H9 (cell line): Measurements from ENCODE around the gene TSPAN8. TPM values are rescaled to one million over a fixed set of nuclear protein-coding genes. Genes with fewer than 3 reads are reported as not detected.

Source experiments
- DNase-seq: peaks from one replicate; pipeline ENCODE4 v3.0.0-alpha.2; 2017
- H2AFZ ChIP-seq: one replicate; pipeline ENCODE4 v1.6.1; 2013; ENCODE audit warnings: mild to moderate bottlenecking, low read length, control low read depth, moderate library complexity
- H2AK5ac ChIP-seq: 2 replicates; pipeline ENCODE4 v1.6.1; 2013; ENCODE audit warnings: low read length, control low read depth, mixed read lengths; ENCODE audit not compliant: insufficient read length
- H2BK120ac ChIP-seq: one replicate; pipeline ENCODE4 v1.6.1; 2013; ENCODE audit warnings: low read depth, mild to moderate bottlenecking, low read length, control low read depth, inconsistent platforms; ENCODE audit not compliant: poor library complexity, severe bottlenecking
- H2BK12ac ChIP-seq: 2 replicates; pipeline ENCODE4 v1.6.1; 2013; ENCODE audit warnings: low read length, control low read depth, mixed read lengths, low read depth; ENCODE audit not compliant: insufficient read length
- H2BK15ac ChIP-seq: 2 replicates; pipeline ENCODE4 v1.6.1; 2013; ENCODE audit warnings: low read depth, low read length, control low read depth
- H2BK20ac ChIP-seq: one replicate; pipeline ENCODE4 v1.6.1; 2013; ENCODE audit warnings: low read depth, mild to moderate bottlenecking, low read length, control low read depth, inconsistent platforms; ENCODE audit not compliant: poor library complexity, severe bottlenecking
- H2BK5ac ChIP-seq: 2 replicates; pipeline ENCODE4 v1.6.1; 2013; ENCODE audit warnings: low read length, control low read depth, mixed read lengths; ENCODE audit not compliant: insufficient read length
- H3K14ac ChIP-seq: 2 replicates; pipeline ENCODE4 v1.6.1; 2013; ENCODE audit warnings: low read length, control low read depth; ENCODE audit not compliant: insufficient read depth
- H3K18ac ChIP-seq: 2 replicates; pipeline ENCODE4 v1.6.1; 2013; ENCODE audit warnings: low read depth, mild to moderate bottlenecking, mixed read lengths, low read length, control low read depth; ENCODE audit not compliant: insufficient read length
- H3K23ac ChIP-seq: 2 replicates; pipeline ENCODE4 v1.6.1; 2013; ENCODE audit warnings: low read length, control low read depth, mixed read lengths, low read depth; ENCODE audit not compliant: insufficient read length
- H3K23me2 ChIP-seq: 2 replicates; pipeline ENCODE4 v1.6.1; 2013; ENCODE audit warnings: low read depth, mild to moderate bottlenecking, mixed read lengths, low read length, control low read depth; ENCODE audit not compliant: insufficient read length, poor library complexity, severe bottlenecking
- H3K27ac ChIP-seq: 2 replicates; pipeline ENCODE4 v1.5.1; 2013; ENCODE audit warnings: low read length, control low read depth, mixed read lengths, low read depth; ENCODE audit not compliant: insufficient read length
- H3K27me3 ChIP-seq: 2 replicates; pipeline ENCODE4 v1.6.1; 2013; ENCODE audit warnings: low read length, control low read depth, inconsistent platforms; ENCODE audit not compliant: insufficient read depth
- H3K4ac ChIP-seq: 2 replicates; pipeline ENCODE4 v1.6.1; 2013; ENCODE audit warnings: low read depth, mild to moderate bottlenecking, control low read depth, inconsistent platforms, low read length, moderate library complexity
- H3K4me1 ChIP-seq: 2 replicates; pipeline ENCODE4 v1.6.1; 2013; ENCODE audit warnings: low read length, control low read depth, inconsistent platforms; ENCODE audit not compliant: insufficient read depth
- H3K4me2 ChIP-seq: 2 replicates; pipeline ENCODE4 v1.6.1; 2013; ENCODE audit warnings: low read length, control low read depth, mixed read lengths; ENCODE audit not compliant: insufficient read length, insufficient read depth
- H3K56ac ChIP-seq: 2 replicates; pipeline ENCODE4 v1.6.1; 2013; ENCODE audit warnings: low read depth, mild to moderate bottlenecking, mixed read lengths, low read length, control low read depth; ENCODE audit not compliant: insufficient read length
- H3K79me1 ChIP-seq: 2 replicates; pipeline ENCODE4 v1.6.1; 2013; ENCODE audit warnings: low read depth, mild to moderate bottlenecking, moderate library complexity, low read length, control low read depth, inconsistent platforms; ENCODE audit not compliant: insufficient read depth, poor library complexity, severe bottlenecking
- H3K79me2 ChIP-seq: 2 replicates; pipeline ENCODE4 v1.6.1; 2013; ENCODE audit warnings: low read length, control low read depth, inconsistent platforms; ENCODE audit not compliant: insufficient read depth
- H3K9ac ChIP-seq: 2 replicates; pipeline ENCODE4 v1.6.1; 2013; ENCODE audit warnings: low read length, control low read depth, mixed read lengths; ENCODE audit not compliant: insufficient read length; ENCODE audit errors: extremely low read depth
- H3K9me3 ChIP-seq: one replicate; pipeline ENCODE4 v1.6.1; 2013; ENCODE audit warnings: low read depth, low read length, inconsistent platforms; ENCODE audit not compliant: control insufficient read depth
- H3T11ph ChIP-seq: one replicate; pipeline ENCODE4 v1.6.1; 2013; ENCODE audit warnings: mild to moderate bottlenecking, low read length, control low read depth, inconsistent platforms
- H4K20me1 ChIP-seq: one replicate; pipeline ENCODE4 v1.6.1; 2013; ENCODE audit not compliant: control insufficient read depth, insufficient read length, insufficient read depth
- H4K5ac ChIP-seq: 2 replicates; pipeline ENCODE4 v1.6.1; 2013; ENCODE audit warnings: low read depth, mild to moderate bottlenecking, mixed read lengths, low read length, control low read depth; ENCODE audit not compliant: insufficient read length
- H4K8ac ChIP-seq: replicated peaks from 2 replicates; pipeline ENCODE4 v1.6.1; 2013; ENCODE audit warnings: low read length, control low read depth, mixed read lengths, low read depth; ENCODE audit not compliant: insufficient read length
- H4K91ac ChIP-seq: 2 replicates; pipeline ENCODE4 v1.6.1; 2013; ENCODE audit warnings: low read depth, mild to moderate bottlenecking, moderate library complexity, mixed read lengths, low read length, control low read depth; ENCODE audit not compliant: insufficient read length
- H3K27ac Mint-ChIP-seq, 3 experiments: 2 replicates in 2 of 3; 3 replicates in 1 of 3; pipeline ENCODE4 v1.8.0; 2020 to 2021; ENCODE audit warnings: mixed read lengths in 3 of 3, mild to moderate bottlenecking in 1 of 3, moderate library complexity in 1 of 3
- H3K27me3 Mint-ChIP-seq: 2 replicates; pipeline ENCODE4 v1.8.0; 2021; ENCODE audit warnings: low read depth, mild to moderate bottlenecking, moderate library complexity, mixed read lengths
- H3K36me3 Mint-ChIP-seq, 3 experiments: 2 replicates in 2 of 3; 3 replicates in 1 of 3; pipeline ENCODE4 v1.8.0; 2020 to 2021; ENCODE audit warnings: low read depth in 3 of 3, mixed read lengths in 3 of 3; ENCODE audit not compliant: insufficient read depth in 1 of 3
- H3K4me1 Mint-ChIP-seq, 2 experiments: 2 replicates each; pipeline ENCODE4 v1.8.0; 2020; ENCODE audit warnings: mixed read lengths in 2 of 2
- H3K4me3 Mint-ChIP-seq, 2 experiments: 2 replicates in 1 of 2; 3 replicates in 1 of 2; pipeline ENCODE4 v1.8.0; 2020 to 2021; ENCODE audit warnings: mild to moderate bottlenecking in 2 of 2, mixed read lengths in 2 of 2, moderate library complexity in 1 of 2
- H3K9me3 Mint-ChIP-seq, 2 experiments: 2 replicates in 1 of 2; 3 replicates in 1 of 2; pipeline ENCODE4 v1.8.0; 2020; ENCODE audit warnings: mild to moderate bottlenecking in 2 of 2, mixed read lengths in 2 of 2, moderate library complexity in 1 of 2
- WGBS: extraction: QIAGEN DNeasy Blood & Tissue Kit; methylation state at CpG from one replicate; pipeline ENCODE4 v1.1.7; 2013; ENCODE audit warnings: missing lambda C conversion rate, low lambda C conversion rate, mixed read lengths; ENCODE audit not compliant: insufficient read length; ENCODE audit errors: extremely low coverage; 5-methylcytosine and 5-hydroxymethylcytosine counted together
- total RNA-seq: library from RNA; stranded (reverse); gene quantifications from 2 replicates; pipeline ENCODE4 v1.2.1, GENCODE V29; 2021
- TF ChIP-seq, protein P1 (sequence below): fragments of 200-600 bp; sonication (generic); conservative IDR thresholded peaks from 3 replicates; pipeline ENCODE4 v1.8.0; 2021; ENCODE audit warnings: antibody characterized with exemption, mild to moderate bottlenecking

Gene TSPAN8
- total RNA-seq, 1 experiment from 2014 or later: not detected

- H2AFZ ChIP-seq: no peak overlapping the region
- no peak overlapping the region for H3K4me3 Mint-ChIP-seq
- no peak overlapping the region for H3K56ac ChIP-seq
- no peak overlapping the region for H2BK20ac ChIP-seq
- H3K18ac ChIP-seq: no peak overlapping the region
- no peak overlapping the region for H4K91ac ChIP-seq
- no peak overlapping the region for H3T11ph ChIP-seq
- no peak overlapping the region for H2BK120ac ChIP-seq
- no peak overlapping the region for H4K5ac ChIP-seq
- H4K8ac ChIP-seq: no peak overlapping the region
- H3K4me1 ChIP-seq: no peaks in the 10 kb centered on the region
- 0 out of 7 replicates have a peak overlapping the region, but pooled peaks of 1 of the 3 experiments have one; percentile 3 for H3K27ac Mint-ChIP-seq
- H2BK12ac ChIP-seq: no peak overlapping the region
- no peak for DNase-seq
- no peak overlapping the region for H2BK15ac ChIP-seq
- no peak overlapping the region for H3K4me2 ChIP-seq
- H3K79me1 ChIP-seq: no peaks in the 10 kb centered on the region
- H3K9ac ChIP-seq: no peak overlapping the region
- WGBS: no CpG with 5 or more reads among the region's 2 CpGs
- no peak overlapping the region for H2AK5ac ChIP-seq
- H3K27me3 Mint-ChIP-seq: no peaks in the 10 kb centered on the region
- peaks cover 12 to 15% of the 10 kb centered on the region in 2 experiments for H3K4me1 Mint-ChIP-seq
- H3K4ac ChIP-seq: no peak overlapping the region
- no peak overlapping the region for H2BK5ac ChIP-seq
- no peak overlapping the region for H3K27ac ChIP-seq
- no peak overlapping the region for H3K23ac ChIP-seq
- no peaks in the 10 kb centered on the region for H3K9me3 ChIP-seq
- no peaks in the 10 kb centered on the region for H3K23me2 ChIP-seq
- H3K79me2 ChIP-seq: no peaks in the 10 kb centered on the region
- H3K27me3 ChIP-seq: no peaks in the 10 kb centered on the region
- H3K9me3 Mint-ChIP-seq: no peaks in the 10 kb centered on the region
- TF ChIP-seq, protein P1, sequence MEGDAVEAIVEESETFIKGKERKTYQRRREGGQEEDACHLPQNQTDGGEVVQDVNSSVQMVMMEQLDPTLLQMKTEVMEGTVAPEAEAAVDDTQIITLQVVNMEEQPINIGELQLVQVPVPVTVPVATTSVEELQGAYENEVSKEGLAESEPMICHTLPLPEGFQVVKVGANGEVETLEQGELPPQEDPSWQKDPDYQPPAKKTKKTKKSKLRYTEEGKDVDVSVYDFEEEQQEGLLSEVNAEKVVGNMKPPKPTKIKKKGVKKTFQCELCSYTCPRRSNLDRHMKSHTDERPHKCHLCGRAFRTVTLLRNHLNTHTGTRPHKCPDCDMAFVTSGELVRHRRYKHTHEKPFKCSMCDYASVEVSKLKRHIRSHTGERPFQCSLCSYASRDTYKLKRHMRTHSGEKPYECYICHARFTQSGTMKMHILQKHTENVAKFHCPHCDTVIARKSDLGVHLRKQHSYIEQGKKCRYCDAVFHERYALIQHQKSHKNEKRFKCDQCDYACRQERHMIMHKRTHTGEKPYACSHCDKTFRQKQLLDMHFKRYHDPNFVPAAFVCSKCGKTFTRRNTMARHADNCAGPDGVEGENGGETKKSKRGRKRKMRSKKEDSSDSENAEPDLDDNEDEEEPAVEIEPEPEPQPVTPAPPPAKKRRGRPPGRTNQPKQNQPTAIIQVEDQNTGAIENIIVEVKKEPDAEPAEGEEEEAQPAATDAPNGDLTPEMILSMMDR: no peak
- H4K20me1 ChIP-seq: no peaks in the 10 kb centered on the region
- H3K14ac ChIP-seq: no peak overlapping the region
- no peaks in the 10 kb centered on the region; a peak in 1 of 7 replicates for H3K36me3 Mint-ChIP-seq
Observed at GRCh38 chr12:71135077-71135811, 22.6 kb downstream of the TSPAN8 start.
